Erythroblast (primary cell): ENCODE measurements around the gene LRRTM4.

ENCODE experiments used
- GATA1 ChIP-seq: IDR thresholded peaks from 2 replicates; pipeline ENCODE4 v1.6.1; 2011; ENCODE audit warnings: low read depth, mild to moderate bottlenecking, control low read depth, low read length, moderate library complexity
- POLR2A ChIP-seq: IDR thresholded peaks from 2 replicates; pipeline ENCODE4 v1.6.1; 2011; ENCODE audit warnings: mild to moderate bottlenecking, low read length

DNA sequence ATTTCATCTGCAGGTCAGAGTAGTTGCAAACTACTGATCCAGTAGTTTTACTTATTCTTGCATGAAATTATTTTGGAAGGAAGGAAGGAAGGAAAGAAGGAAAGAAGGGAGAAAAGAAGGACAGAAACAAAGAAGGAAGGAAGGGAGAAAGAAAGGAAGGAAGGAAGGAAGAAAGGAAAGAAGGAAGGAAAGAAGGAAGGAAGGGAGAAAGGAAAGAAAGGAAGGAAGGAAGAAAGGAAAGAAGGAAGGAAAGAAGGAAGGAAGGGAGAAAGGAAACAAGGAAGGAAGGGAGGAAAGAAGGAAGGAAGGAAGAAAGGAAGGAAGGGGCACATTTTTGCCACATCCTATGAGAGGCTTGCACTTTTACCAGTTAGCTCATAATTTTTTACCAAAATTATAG, 186.2 kb downstream of the LRRTM4 start:
- no peak for TF ChIP-seq POLR2A
- no peak for TF ChIP-seq GATA1
